Stomach (tissue), 4 donors: ENCODE measurements around the gene ALG5.

ENCODE experiments used
- CTCF ChIP-seq, 7 experiments: fragments of 450-650 bp in 4 of 7; fragments of 200-600 bp in 3 of 7; sonication (generic) in 3 of 7; IDR thresholded peaks; one replicate each; pipeline ENCODE4 v1.5.1; 2016 to 2019; ENCODE audit warnings: antibody characterized with exemption in 7 of 7, control low read depth in 2 of 7, mild to moderate bottlenecking in 1 of 7
- EP300 ChIP-seq: sonication (generic); formaldehyde crosslinking; IDR thresholded peaks from one replicate; pipeline ENCODE4 v1.6.1; 2017; ENCODE audit warnings: antibody characterized with exemption
- POLR2A ChIP-seq, 4 donors: fragments of 450-650 bp; IDR thresholded peaks; one replicate each; pipeline ENCODE4 v1.6.1; 2016; ENCODE audit warnings: antibody characterized with exemption in 4 of 4, control low read depth in 2 of 4, mild to moderate bottlenecking in 1 of 4, moderate library complexity in 1 of 4
- POLR2AphosphoS5 ChIP-seq, 3 donors: sonication (generic); formaldehyde crosslinking; IDR thresholded peaks; one replicate each; pipeline ENCODE4 v1.6.1; 2016; ENCODE audit warnings: antibody characterized with exemption in 3 of 3

GRCh38 chr13:37029617-37030016, 30.5 kb upstream of the ALG5 start:
- no peak for TF ChIP-seq CTCF (IDR thresholded peaks at IDR 0.05)
- TF ChIP-seq POLR2AphosphoS5 (IDR thresholded peaks at IDR 0.05) = no peak
- no peak for TF ChIP-seq POLR2A (IDR thresholded peaks at IDR 0.05)
- no peak for TF ChIP-seq EP300
